ENCODE measurements around the gene CPNE2.
"Not testable (repeated sequence)": the region's sequence is repeated elsewhere in the genome, so short reads cannot be mapped to it uniquely, and the experiment has no call there.

- not testable (repeated sequence) for TF ChIP-seq CTCF, POLR2AphosphoS5, POLR2A, EP300 (IDR thresholded peaks at IDR 0.05)
Observed at GRCh38 chr16:57109259-57110105, 17.1 kb downstream of the CPNE2 start.

All from upper lobe of left lung (tissue), 4 donors.